DMS79 treated with DMSO at 0.1 percent for 48 hours (cell line): ENCODE results near the gene CRABP1.
"Not testable (repeated sequence)": the region's sequence is repeated elsewhere in the genome, so short reads cannot be mapped to it uniquely, and the experiment has no call there.

Experiments used
- DNase-seq: peaks from one replicate; lab custom pipeline; 2025; lab: John Stamatoyannopoulos, UW

The CRABP1 gene

GRCh38 chr15:78374436-78375393, 34.6 kb downstream of the CRABP1 start:
- DNase-seq, result no peak

DNA sequence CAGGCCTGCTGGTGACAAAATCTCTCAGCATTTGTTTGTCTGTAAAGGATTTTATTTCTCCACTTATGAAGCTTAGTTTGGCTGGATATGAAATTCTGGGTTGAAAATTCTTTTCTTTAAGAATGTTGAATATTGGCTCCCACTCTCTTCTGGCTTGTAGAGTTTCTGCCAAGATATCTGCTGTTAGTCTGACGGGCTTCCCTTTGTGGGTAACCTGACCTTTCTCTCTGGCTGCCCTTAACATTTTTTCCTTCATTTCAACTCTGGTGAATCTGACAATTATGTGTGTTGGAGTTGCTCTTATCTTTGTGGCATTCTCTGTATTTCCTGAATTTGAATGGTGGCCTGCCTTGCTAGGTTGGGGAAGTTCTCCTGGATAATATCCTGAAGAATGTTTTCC, 40.0 kb downstream of the CRABP1 start:
- not testable (repeated sequence) for DNase-seq

- DNase-seq, result no peak
These were observed 42.1 kb downstream of the CRABP1 start for GRCh38 chr15:78382114-78382880.

DNA sequence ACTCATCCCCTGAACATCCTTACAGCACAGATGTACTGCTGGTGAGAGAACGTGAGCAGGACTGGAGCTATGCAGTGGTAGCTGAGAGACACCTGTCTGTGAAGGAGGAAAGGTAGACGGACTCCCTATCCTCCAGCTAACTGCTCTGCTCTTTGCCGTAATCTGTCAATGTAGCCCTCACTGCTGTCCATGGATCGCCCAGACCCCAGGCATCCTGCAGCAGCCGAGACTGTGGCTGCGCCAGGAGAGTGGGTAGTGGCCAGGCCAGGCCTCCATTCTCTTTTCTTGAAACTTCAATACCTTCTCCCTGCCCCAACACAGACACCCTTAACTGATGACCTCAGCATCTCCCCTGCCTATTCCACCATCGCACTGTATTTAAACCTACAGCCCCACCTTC, 44.5 kb downstream of the CRABP1 start:
- DNase-seq, result no peak

- peak; percentile 66 for DNase-seq
These were observed 47.3 kb downstream of the CRABP1 start for GRCh38 chr15:78387246-78388037.

GRCh38 chr15:78388865-78389264, 48.7 kb downstream of the CRABP1 start:
- no peak for DNase-seq

GRCh38 chr15:78389322-78389721, 49.2 kb downstream of the CRABP1 start:
- DNase-seq, result no peak

DNA sequence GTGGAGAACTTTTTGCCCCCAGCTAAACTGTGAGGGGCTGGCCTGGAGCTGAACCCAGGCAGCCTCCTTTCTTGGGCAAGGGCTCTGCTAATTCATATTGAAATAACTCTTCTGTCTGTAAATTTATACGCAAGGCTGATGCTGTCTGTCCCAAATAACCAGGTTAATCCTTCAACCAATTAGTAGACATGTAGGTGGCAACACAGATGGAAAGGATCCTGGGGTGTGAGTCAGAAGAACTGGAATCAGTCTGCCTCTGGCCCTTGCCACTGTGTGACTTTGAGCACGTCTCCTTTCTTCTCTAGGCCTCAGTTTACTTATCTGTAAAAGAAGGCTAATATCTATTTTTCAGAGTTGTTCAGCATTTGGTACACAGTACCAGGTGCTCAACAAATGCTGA, 49.6 kb downstream of the CRABP1 start:
- DNase-seq, result no peak

- DNase-seq, result no peak
These were observed 50.1 kb downstream of the CRABP1 start for GRCh38 chr15:78390242-78390641.

- no peak for DNase-seq
These were observed 50.7 kb downstream of the CRABP1 start for GRCh38 chr15:78390826-78391225.

GRCh38 chr15:78391781-78392180, 51.6 kb downstream of the CRABP1 start:
- no peak for DNase-seq

GRCh38 chr15:78392430-78392829, 52.3 kb downstream of the CRABP1 start:
- DNase-seq, result peak; percentile 66

GRCh38 chr15:78393137-78393536, 53.0 kb downstream of the CRABP1 start:
- no peak for DNase-seq

DNA sequence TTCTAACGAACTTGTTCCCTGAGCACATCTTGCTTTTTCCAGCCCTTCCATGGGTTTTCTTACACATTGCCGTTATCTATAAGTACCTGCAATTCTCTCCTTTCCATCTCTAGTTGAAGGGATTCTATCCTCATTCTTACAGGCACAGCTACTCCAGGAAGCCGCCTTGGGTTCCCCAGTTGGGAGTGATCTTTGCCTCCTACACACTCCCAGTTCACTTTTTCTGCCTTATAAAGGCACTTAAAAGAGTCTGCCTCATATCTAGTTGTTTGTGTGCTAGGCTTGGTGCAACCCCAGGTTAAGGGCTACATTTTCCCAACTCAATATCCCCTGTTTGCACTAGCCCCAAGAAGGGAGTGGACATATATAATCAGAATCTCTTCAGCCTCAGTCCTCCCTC, 53.9 kb downstream of the CRABP1 start:
- no peak for DNase-seq

GRCh38 chr15:78394981-78395616, 54.9 kb downstream of the CRABP1 start:
- no peak for DNase-seq

DNA sequence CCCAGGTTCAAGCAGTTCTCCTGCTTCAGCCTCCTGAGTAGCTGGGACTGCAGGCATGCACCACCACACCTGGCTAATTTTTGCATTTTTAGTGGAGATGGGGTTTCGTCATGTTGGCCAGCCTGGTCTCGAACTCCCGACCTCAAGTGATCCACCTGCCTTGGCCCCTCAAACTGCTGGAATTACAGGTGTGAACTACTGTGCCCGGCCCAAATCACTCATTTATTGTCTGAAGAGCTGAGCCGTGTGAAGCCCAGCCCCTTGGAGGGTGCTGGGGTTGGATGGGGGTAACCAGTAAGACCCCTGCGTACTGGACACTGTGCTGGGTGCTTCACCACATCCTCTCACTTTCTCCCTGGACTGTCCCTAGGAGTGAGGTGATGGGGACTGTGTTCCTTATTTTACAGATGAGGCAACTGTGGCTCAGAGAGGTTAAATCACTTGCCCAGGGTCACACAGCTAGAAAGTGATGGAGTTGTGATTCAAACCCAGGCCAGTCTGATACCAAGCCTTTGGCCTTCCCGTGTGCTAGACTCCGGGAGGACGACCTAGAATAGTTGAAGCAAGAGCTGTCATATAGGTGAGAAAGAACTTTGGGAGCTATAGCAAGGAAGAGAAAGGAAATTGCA, 56.1 kb downstream of the CRABP1 start:
- DNase-seq, result no peak

DNA sequence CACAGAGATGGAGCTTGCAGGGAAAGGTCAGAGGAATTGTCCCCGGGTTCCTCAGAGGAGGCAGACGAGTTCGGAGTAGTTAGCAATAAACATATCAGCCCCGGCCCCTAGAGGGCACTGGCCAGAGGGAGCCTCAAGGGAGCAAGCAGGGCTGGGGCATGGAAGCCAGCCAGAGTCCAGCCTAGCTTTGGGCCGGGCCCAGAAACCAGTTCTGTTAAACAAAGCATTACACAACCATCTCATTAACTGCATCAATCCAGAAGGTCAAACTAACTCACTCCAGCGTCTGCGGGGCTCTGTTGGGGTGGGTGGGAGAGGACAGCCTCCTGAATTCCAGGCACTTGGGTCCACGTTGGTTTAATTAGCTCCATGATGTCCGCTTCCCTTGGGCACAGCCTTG, 56.8 kb downstream of the CRABP1 start:
- no peak for DNase-seq

DNA sequence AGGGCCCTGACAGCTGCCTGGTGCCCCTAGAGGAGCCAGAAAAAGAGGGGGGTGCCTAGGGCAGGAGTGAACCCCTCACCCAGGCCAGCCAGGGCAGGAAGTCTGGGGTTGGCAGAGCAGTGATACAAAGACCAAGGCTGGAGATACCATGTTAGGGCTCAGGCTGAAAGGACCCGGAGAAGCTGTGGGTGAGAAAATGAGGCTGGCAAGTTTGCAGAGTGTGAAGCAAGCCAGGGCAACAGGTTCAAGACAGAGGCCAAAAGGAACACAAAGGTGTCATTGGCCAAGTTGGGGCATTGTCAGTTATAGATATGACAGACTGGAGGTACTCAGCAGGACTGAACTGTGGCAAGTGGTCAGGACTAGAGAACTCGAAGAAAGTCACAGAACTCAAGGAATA, 57.2 kb downstream of the CRABP1 start:
- no peak for DNase-seq
